ENCODE results near the gene GLT1D1.

Gene GLT1D1

GRCh38 chr12:128823216-128823915 lies 29.9 kb upstream of the GLT1D1 start:
- TF ChIP-seq CTCF (IDR thresholded peaks at IDR 0.05; ENCODE audit: low read depth, low read length, missing control alignments) = no peak
- DNase-seq (ENCODE audit: extremely low read depth, low read depth) = no peak
- H3K4me3 ChIP-seq (replicated peaks; ENCODE audit: low read depth, low read length) = peak overlapping the region; percentile 85

DNA sequence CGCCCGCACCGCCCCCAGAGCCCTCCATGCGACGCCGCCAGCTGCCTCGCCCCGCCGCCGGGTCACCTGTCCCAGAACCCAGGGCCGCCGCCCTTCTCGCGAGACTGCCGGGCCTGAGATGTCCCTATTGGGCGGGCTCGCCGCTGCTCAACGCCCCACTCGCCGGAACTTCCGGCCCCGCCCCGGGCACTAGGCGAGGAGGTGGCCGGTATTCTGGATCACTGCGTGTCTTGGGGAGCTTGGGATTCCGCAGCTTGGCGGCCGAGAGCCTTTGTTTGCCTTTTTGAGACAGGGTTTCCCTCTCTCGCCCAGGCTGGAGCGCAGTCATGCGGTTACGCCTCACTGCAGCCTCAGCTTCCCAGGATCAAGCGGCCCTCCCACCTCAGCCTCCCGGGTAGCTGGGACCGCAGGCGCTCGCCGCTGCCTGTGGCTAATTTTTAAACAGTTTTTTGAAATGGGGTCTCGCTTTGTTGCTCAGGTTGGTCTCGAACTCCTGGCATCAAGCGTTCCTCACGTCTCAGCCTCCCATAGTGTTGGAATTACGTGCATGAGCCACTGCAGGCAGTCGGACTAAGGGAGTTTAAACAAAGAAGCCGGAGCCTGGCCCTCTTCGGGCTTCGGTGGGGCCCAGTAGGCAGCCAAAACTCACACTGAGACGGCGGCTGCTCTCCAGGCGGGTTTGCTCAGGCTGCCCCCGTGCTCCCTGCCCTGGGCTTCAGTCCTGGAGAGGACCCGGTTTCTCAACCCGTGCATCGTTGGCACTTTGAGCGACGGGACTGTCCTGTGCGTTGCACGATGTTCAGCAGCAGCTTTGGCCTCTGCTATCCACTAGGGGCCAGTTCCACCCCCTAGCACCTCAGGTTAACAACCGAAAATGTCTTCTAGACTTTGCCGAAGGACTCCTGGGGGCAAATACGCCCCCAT lies 29.1 kb upstream of the GLT1D1 start, which contains the start of gene SLC15A4:
TSS of gene SLC15A4 (minus strand) at position 43 of the 924 bp plus-strand sequence. CDS start at position 28, 15 bp downstream.
- H3K4me3 ChIP-seq (replicated peaks; ENCODE audit: low read depth, low read length) = peak within 1 kb of the TSS; percentile 85
- no peak for TF ChIP-seq CTCF (IDR thresholded peaks at IDR 0.05; ENCODE audit: low read depth, low read length, missing control alignments)
- no peak for DNase-seq (ENCODE audit: extremely low read depth, low read depth)

DNA sequence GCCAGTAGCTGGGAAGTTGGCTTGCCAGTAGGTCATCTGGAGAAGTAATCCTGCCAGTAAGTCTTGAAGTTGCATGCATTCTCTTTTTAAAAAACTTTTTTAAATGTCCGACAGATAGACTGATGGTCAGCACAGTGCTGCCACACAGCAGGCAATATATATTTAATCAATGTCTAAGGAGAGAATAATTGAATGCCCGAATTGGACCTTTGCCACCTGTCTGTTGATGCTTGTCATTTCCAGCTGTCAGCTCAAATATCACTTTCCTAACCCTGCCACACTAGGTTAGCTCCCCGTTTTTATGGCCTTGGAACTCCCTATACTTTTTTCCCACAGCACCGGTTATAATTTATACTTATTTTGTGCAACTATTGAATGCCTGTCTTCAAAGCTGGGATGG lies 27.4 kb upstream of the GLT1D1 start:
- no peak overlapping the region for H3K4me3 ChIP-seq (replicated peaks; ENCODE audit: low read depth, low read length)
- TF ChIP-seq CTCF (IDR thresholded peaks at IDR 0.05; ENCODE audit: low read depth, low read length, missing control alignments) = no peak
- DNase-seq (ENCODE audit: extremely low read depth, low read depth) = no peak

- no peak for TF ChIP-seq CTCF (IDR thresholded peaks at IDR 0.05; ENCODE audit: low read depth, low read length, missing control alignments)
- no peak overlapping the region for H3K4me3 ChIP-seq (replicated peaks; ENCODE audit: low read depth, low read length)
- no peak for DNase-seq (ENCODE audit: extremely low read depth, low read depth)
Observed at GRCh38 chr12:128827724-128828123, 25.6 kb upstream of the GLT1D1 start.

- DNase-seq (ENCODE audit: extremely low read depth, low read depth) = no peak
- no peak overlapping the region for H3K4me3 ChIP-seq (replicated peaks; ENCODE audit: low read depth, low read length)
- no peak for TF ChIP-seq CTCF (IDR thresholded peaks at IDR 0.05; ENCODE audit: low read depth, low read length, missing control alignments)
Observed at GRCh38 chr12:128829861-128830504, 23.3 kb upstream of the GLT1D1 start.

DNA sequence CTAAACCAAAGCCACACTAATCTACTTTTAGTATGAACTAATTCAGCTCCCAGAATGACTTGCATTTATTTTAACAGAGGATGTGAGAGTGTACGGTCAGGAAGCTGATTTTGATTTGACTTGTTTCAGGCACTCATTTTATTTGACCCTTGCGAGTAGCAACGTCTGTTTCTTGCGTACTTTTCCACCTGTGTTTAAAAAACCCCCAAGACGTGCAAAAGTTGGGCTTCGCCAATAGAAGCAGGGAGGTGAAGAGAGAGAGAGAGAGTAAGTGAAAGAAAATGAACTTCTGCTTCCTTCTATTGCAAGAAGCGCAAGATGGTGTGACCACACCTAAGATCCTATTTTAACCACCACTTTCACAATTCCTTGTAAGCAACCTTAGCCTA lies 22.8 kb upstream of the GLT1D1 start:
- H3K4me3 ChIP-seq (replicated peaks; ENCODE audit: low read depth, low read length) = no peak overlapping the region
- no peak for DNase-seq (ENCODE audit: extremely low read depth, low read depth)

More for the DNA sequence above, 22.8 kb upstream of the GLT1D1 start:
- no peak for TF ChIP-seq CTCF (IDR thresholded peaks at IDR 0.05; ENCODE audit: low read depth, low read length, missing control alignments)

Data from HFF-Myc (cell line).